B cell (primary cell): ENCODE data around the gene NAV2.

ENCODE experiments used
- EZH2 ChIP-seq: IDR thresholded peaks from 2 replicates; pipeline ENCODE4 v1.6.1; 2012; ENCODE audit warnings: borderline replicate concordance, low read depth, mild to moderate bottlenecking, moderate library complexity, low read length; ENCODE audit not compliant: insufficient read depth, poor library complexity, severe bottlenecking
- TF ChIP-seq, protein P1 (sequence below): fragments of 200-600 bp; IDR thresholded peaks from one replicate; pipeline ENCODE4 v1.8.0; 2022; ENCODE audit warnings: antibody characterized with exemption, mild to moderate bottlenecking

DNA sequence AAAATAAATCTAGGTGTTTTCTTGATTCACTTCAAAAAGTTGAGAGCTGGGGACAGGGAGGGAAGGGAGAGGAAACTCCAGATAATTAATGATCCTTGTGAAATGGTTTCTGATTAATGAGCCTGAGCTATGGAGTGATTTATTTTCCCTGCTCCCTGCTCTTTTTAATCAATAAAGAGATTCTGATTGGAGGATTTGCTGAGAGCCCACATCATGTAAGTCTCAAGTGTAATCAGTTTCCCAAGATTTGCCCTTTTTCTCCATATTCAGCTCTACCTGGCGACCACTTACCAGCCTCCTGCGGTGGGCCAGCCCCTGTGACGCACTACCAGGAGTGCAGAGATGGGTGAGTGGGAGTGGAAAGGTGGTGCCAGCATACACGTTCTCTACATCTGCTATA is 114.0 kb downstream of the NAV2 start:
- TF ChIP-seq, protein P1, sequence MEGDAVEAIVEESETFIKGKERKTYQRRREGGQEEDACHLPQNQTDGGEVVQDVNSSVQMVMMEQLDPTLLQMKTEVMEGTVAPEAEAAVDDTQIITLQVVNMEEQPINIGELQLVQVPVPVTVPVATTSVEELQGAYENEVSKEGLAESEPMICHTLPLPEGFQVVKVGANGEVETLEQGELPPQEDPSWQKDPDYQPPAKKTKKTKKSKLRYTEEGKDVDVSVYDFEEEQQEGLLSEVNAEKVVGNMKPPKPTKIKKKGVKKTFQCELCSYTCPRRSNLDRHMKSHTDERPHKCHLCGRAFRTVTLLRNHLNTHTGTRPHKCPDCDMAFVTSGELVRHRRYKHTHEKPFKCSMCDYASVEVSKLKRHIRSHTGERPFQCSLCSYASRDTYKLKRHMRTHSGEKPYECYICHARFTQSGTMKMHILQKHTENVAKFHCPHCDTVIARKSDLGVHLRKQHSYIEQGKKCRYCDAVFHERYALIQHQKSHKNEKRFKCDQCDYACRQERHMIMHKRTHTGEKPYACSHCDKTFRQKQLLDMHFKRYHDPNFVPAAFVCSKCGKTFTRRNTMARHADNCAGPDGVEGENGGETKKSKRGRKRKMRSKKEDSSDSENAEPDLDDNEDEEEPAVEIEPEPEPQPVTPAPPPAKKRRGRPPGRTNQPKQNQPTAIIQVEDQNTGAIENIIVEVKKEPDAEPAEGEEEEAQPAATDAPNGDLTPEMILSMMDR = no peak
- no peak for TF ChIP-seq EZH2
